GM12878 (cell line): Measurements from ENCODE around the gene IQGAP2. TPM values are rescaled to one million over a fixed set of nuclear protein-coding genes. Genes with fewer than 3 reads are reported as not detected.

Experiments used
- ATF2 ChIP-seq: IDR thresholded peaks from 2 replicates; pipeline ENCODE4 v1.6.1; 2012; ENCODE audit warnings: low read length, inconsistent platforms
- BCL11A ChIP-seq: IDR thresholded peaks from 2 replicates; pipeline ENCODE4 v1.6.1; 2011; ENCODE audit warnings: low read depth, low read length
- CBX5 ChIP-seq: sonication (generic); IDR thresholded peaks from 2 replicates; pipeline ENCODE4 v1.6.1; 2016; ENCODE audit warnings: low read depth, moderate library complexity, mild to moderate bottlenecking, inconsistent platforms
- CHD1 ChIP-seq: IDR thresholded peaks from 2 replicates; pipeline ENCODE4 v1.6.1; 2012; ENCODE audit warnings: low read depth, low read length, improper control_type of control experiment
- CHD2 ChIP-seq: IDR thresholded peaks from 2 replicates; pipeline ENCODE4 v1.6.1; 2011; ENCODE audit warnings: low read depth, low read length, improper control_type of control experiment, borderline replicate concordance
- CREB1 ChIP-seq: IDR thresholded peaks from 2 replicates; pipeline ENCODE4 v1.6.1; 2012; ENCODE audit warnings: low read depth, mild to moderate bottlenecking, inconsistent platforms
- CTCF ChIP-seq, 3 experiments: IDR thresholded peaks in 2 of 3; conservative IDR thresholded peaks in 1 of 3; 2 replicates each; pipeline ENCODE4 v1.5.1; 2011; ENCODE audit warnings: low read depth in 3 of 3, low read length in 3 of 3, mild to moderate bottlenecking in 3 of 3, control low read depth in 2 of 3, moderate library complexity in 2 of 3, inconsistent platforms in 1 of 3, mixed read lengths in 1 of 3; ENCODE audit not compliant: control insufficient read depth in 2 of 3, insufficient read depth in 1 of 3; ENCODE audit errors: extremely low read depth in 1 of 3
- IRF4 ChIP-seq: IDR thresholded peaks from 2 replicates; pipeline ENCODE4 v1.6.1; 2011; ENCODE audit warnings: low read depth, low read length
- MTA2 ChIP-seq: fragments of 450-650 bp; IDR thresholded peaks from 2 replicates; pipeline ENCODE4 v1.6.1; 2016; ENCODE audit warnings: low read depth, mild to moderate bottlenecking, moderate library complexity
- NBN ChIP-seq: fragments of 450-650 bp; IDR thresholded peaks from 2 replicates; pipeline ENCODE4 v1.6.1; 2016
- NFXL1 ChIP-seq: fragments of 450-650 bp; IDR thresholded peaks from 2 replicates; pipeline ENCODE4 v1.6.1; 2017; ENCODE audit warnings: antibody characterized with exemption, mild to moderate bottlenecking, borderline replicate concordance
- NR2C2 ChIP-seq: IDR thresholded peaks from 2 replicates; pipeline ENCODE4 v1.6.1; 2011; ENCODE audit warnings: borderline replicate concordance, low read depth; ENCODE audit not compliant: control insufficient read depth, insufficient read length
- PML ChIP-seq: IDR thresholded peaks from 2 replicates; pipeline ENCODE4 v1.6.1; 2012; ENCODE audit warnings: low read length, inconsistent platforms
- POLR2A ChIP-seq: IDR thresholded peaks from 2 replicates; pipeline ENCODE4 v1.6.1; 2011; ENCODE audit warnings: low read depth, mild to moderate bottlenecking, low read length
- RUNX3 ChIP-seq: IDR thresholded peaks from 2 replicates; pipeline ENCODE4 v1.6.1; 2012; ENCODE audit warnings: low read length, inconsistent platforms
- SMAD5 ChIP-seq: IDR thresholded peaks from 2 replicates; pipeline ENCODE4 v1.6.1; 2016; ENCODE audit warnings: antibody characterized with exemption, low read depth
- STAT1 ChIP-seq: fragments of 450-650 bp; conservative IDR thresholded peaks from 2 replicates; pipeline ENCODE4 v1.6.1; 2014; ENCODE audit warnings: antibody characterized with exemption, mild to moderate bottlenecking
- STAT3 ChIP-seq: IDR thresholded peaks from 2 replicates; pipeline ENCODE4 v1.6.1; 2011; ENCODE audit warnings: low read depth, low read length, improper control_type of control experiment
- TAF1 ChIP-seq: IDR thresholded peaks from 2 replicates; pipeline ENCODE4 v1.6.1; 2011; ENCODE audit warnings: mild to moderate bottlenecking, low read depth, low read length, borderline replicate concordance
- WRNIP1 ChIP-seq: IDR thresholded peaks from 2 replicates; pipeline ENCODE4 v1.6.1; 2011; ENCODE audit warnings: low read depth, low read length, improper control_type of control experiment, borderline replicate concordance
- YBX1 ChIP-seq: fragments of 450-650 bp; IDR thresholded peaks from 2 replicates; pipeline ENCODE4 v1.6.1; 2016; ENCODE audit warnings: antibody characterized with exemption
- ZNF687 ChIP-seq: fragments of 450-650 bp; IDR thresholded peaks from 2 replicates; pipeline ENCODE4 v1.6.1; 2017; ENCODE audit warnings: mild to moderate bottlenecking, moderate library complexity
- polyA plus RNA-seq, 11 experiments: library from polyadenylated mRNA; depleted of rRNA in 4 of 11; unstranded in 6 of 11; stranded (reverse) in 5 of 11; fragments of >200 nt; fragmentation: Nextera tagmentation in 4 of 11; fragmentation: Illumina TruSeq in 1 of 11; extraction: Ambion mirVana in 4 of 11; extraction: Trizol in 1 of 11; gene quantifications; 1 replicate in 1 of 11; 2 replicates in 10 of 11; pipeline versions ENCODE4 v1.2.1 to v1.2.3, GENCODE V29; 2011 to 2016; ENCODE audit warnings: inconsistent platforms in 2 of 11, missing spikeins in 2 of 11, low read depth in 1 of 11
- total RNA-seq, 4 experiments: library from RNA; depleted of rRNA in 3 of 4; stranded (reverse); fragments of >200 nt in 3 of 4; fragmentation: Illumina TruSeq in 1 of 4; extraction: Trizol in 1 of 4; gene quantifications; 2 replicates each; pipeline versions ENCODE4 v1.2.1 to v1.2.3, GENCODE V29; 2013 to 2021

Gene IQGAP2
- total and polyA plus RNA-seq, 10 of the 15 experiments (the other 5 are each of a cell fraction or from before 2014, with no cell fraction given): 14.5 to 41.4 (median 21.8) TPM

DNA sequence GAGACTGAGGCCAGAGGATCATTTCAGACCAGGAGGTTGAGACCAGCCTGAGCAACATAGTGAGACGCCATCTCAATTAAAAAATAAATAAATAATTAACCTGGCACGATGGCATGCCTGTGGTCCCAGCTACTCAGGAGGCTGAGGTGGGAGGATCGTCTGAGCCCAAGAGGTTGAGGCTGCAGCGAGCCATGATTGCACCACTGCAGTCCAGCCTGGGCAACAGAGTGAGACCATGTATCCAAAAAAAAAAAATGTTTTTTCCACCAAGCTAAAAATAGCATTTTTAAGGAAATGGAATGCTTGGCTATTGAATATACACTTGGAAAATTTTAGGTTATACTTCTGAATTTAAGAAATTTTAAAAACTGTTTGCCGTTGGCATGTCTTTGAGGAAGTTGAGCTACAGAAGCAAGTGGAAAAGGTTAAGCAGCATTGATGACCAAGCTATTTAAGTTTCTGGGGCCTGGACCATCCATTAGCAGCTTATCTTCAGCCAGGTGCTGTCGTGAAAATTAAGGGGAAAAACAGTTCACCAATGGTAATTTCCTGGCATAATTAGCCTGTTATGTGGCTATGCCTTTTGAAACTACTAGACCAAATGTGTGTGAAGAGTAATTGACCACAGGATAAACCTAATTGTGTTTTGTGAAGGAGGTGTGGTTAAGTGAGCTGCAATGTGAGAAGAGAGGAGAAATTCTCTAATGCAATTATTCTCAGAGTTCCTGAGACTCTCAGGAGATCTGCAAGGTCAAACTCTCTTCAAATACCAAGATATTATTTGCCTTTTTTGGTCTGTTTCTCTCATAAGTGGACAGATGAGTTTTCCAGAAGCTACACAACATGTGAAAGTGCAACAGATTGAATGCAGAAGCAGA lies 333.8 kb downstream of the IQGAP2 start (continued):
- peak; percentile 63; the same call in 1 of the 2 replicates for TF ChIP-seq ATF2
- TF ChIP-seq WRNIP1: no peak
- TF ChIP-seq IRF4: peak; percentile 61; the same call in 1 of the 2 replicates
- TF ChIP-seq STAT1: no peak
- no peak; the same call in 1 of the 2 replicates for TF ChIP-seq PML
- no peak for TF ChIP-seq TAF1
- peak; percentile 88; the same call in 1 of the 2 replicates for TF ChIP-seq STAT3
- peak; percentile 100 for TF ChIP-seq BCL11A
- TF ChIP-seq SMAD5: no peak
- peak; percentile 81 for TF ChIP-seq CHD2
- no peak for TF ChIP-seq CTCF (IDR thresholded peaks at IDR 0.05 in 2 of 3, conservative IDR thresholded peaks at IDR 0.05 in 1 of 3; ENCODE audit: control insufficient read depth in 2 of 3, extremely low read depth in 1 of 3, insufficient read depth in 1 of 3, low read depth in 3 of 3, low read length in 3 of 3)
- TF ChIP-seq MTA2: peak; percentile 100
- TF ChIP-seq NBN: peak; percentile 96
- TF ChIP-seq POLR2A: no peak
- no peak for TF ChIP-seq CHD1
- TF ChIP-seq NFXL1: no peak
- 0 out of 2 replicates have a peak, but pooled peaks have one; percentile 35 for TF ChIP-seq CREB1
- peak; percentile 75; the same call in 1 of the 2 replicates for TF ChIP-seq ZNF687
- no peak for TF ChIP-seq YBX1
- no peak for TF ChIP-seq NR2C2
- no peak for TF ChIP-seq CBX5
- peak; percentile 99 for TF ChIP-seq RUNX3
